ENCODE measurements around the gene CMSS1.

DNA sequence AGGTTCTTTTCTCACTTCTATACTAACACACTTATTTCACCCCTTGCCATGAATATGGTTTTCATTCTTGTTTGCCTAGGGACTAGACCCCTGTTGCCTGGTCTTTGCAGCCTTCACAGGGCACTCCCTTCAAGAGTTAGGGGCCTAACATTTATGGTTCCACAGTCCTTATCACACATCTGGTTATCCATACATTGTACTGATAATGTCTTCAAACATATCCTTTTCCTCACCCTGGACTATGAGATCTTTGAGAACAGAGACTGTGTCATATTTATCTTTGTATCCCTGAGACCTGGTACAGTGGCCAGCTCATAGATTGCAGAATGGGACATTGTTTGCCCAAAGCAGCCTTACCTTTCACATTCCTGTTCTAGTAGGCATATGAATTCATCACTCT, 106.2 kb downstream of the CMSS1 start:
- TF ChIP-seq CTCF (IDR thresholded peaks at IDR 0.05) (no peak), POLR2A (IDR thresholded peaks at IDR 0.05) (no peak)

Measured in right lobe of liver (tissue), 4 donors.